Right lobe of liver (tissue), 4 donors: ENCODE results near the gene ZMYM1.

Experiments used
- POLR2A ChIP-seq: fragments of 450-650 bp; IDR thresholded peaks from one replicate; pipeline ENCODE4 v1.6.1; 2017; ENCODE audit warnings: antibody characterized with exemption, mild to moderate bottlenecking
- TF ChIP-seq, protein P1 (sequence below), 4 donors: fragments of 200-600 bp in 3 of 4; fragments of 450-650 bp in 1 of 4; IDR thresholded peaks; one replicate each; pipeline versions ENCODE4 v1.5.1 to v1.8.0; 2016 to 2022; ENCODE audit warnings: antibody characterized with exemption in 4 of 4, mild to moderate bottlenecking in 2 of 4
- donor health status: DM: no; HTN: no; CAD: no.
- donor health status: DM: no; HTN: no; CAD: no.
- donor health status: DM: no; HTN: yes; CAD: no.

DNA sequence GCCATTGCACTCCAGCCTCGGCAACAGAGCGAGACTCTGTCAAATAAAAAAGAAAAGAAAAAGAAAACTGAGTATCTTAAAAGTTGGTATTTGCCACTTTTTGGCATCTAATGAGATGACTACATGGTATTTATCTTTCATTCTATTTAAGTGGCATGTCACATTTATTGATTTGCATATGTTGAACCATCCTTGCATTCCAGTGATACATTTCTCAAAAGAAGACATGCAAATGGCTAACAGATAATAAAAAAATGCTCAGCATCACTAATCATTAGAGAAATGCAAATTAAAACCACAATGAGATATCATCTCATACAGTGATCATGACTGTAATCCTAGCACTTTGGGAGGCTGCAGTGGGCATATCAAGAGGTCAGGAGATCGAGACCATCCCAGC lies 85.7 kb downstream of the ZMYM1 start:
- TF ChIP-seq, protein P1, sequence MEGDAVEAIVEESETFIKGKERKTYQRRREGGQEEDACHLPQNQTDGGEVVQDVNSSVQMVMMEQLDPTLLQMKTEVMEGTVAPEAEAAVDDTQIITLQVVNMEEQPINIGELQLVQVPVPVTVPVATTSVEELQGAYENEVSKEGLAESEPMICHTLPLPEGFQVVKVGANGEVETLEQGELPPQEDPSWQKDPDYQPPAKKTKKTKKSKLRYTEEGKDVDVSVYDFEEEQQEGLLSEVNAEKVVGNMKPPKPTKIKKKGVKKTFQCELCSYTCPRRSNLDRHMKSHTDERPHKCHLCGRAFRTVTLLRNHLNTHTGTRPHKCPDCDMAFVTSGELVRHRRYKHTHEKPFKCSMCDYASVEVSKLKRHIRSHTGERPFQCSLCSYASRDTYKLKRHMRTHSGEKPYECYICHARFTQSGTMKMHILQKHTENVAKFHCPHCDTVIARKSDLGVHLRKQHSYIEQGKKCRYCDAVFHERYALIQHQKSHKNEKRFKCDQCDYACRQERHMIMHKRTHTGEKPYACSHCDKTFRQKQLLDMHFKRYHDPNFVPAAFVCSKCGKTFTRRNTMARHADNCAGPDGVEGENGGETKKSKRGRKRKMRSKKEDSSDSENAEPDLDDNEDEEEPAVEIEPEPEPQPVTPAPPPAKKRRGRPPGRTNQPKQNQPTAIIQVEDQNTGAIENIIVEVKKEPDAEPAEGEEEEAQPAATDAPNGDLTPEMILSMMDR (IDR thresholded peaks at IDR 0.05): no peak
- no peak for TF ChIP-seq POLR2A
